Measurements from ENCODE around the gene SREBF1. TPM values are rescaled to one million over a fixed set of nuclear protein-coding genes. Genes with fewer than 3 reads are reported as not detected.

Gene SREBF1
- total RNA-seq, 4 donors from 2014 or later, result 115 to 253 (median 191) TPM

DNA sequence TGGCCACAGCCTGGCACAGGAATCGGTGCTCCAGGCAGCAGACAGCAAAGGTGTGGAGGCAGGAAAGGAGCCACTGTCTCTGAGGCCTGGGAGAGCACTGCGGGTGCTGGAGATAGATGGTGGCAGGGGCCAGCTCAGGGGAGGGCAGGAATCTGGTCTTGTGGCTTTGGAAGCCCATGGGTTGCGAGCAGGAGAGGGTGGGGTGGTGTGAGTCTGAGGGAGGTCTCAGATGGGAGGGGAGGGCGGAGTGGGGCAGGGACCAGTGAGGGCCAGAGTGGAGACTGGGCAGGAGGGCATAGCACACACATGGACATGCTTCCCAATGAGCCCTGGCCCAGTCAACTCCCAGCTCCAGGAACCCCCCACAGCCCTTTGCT lies 70.1 kb downstream of the SREBF1 start:
- TF ChIP-seq, protein P1, sequence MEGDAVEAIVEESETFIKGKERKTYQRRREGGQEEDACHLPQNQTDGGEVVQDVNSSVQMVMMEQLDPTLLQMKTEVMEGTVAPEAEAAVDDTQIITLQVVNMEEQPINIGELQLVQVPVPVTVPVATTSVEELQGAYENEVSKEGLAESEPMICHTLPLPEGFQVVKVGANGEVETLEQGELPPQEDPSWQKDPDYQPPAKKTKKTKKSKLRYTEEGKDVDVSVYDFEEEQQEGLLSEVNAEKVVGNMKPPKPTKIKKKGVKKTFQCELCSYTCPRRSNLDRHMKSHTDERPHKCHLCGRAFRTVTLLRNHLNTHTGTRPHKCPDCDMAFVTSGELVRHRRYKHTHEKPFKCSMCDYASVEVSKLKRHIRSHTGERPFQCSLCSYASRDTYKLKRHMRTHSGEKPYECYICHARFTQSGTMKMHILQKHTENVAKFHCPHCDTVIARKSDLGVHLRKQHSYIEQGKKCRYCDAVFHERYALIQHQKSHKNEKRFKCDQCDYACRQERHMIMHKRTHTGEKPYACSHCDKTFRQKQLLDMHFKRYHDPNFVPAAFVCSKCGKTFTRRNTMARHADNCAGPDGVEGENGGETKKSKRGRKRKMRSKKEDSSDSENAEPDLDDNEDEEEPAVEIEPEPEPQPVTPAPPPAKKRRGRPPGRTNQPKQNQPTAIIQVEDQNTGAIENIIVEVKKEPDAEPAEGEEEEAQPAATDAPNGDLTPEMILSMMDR (IDR thresholded peaks at IDR 0.05), result no peak
- TF ChIP-seq POLR2A (IDR thresholded peaks at IDR 0.05) (no peak), EP300 (IDR thresholded peaks at IDR 0.05) (no peak)
- DNase-seq (ENCODE audit: low spot score in 2 of 2), result no peak
- no peaks in the 10 kb centered on the region for H3K36me3 ChIP-seq
- 75 to 82% methylated on average over 4 of the region's 4 CpGs for WGBS, 2 donors
- no peak overlapping the region for H3K4me3 ChIP-seq
- H3K9me3 ChIP-seq, result no peaks in the 10 kb centered on the region
- peak overlapping the region in 3 of 4 donors; percentile 40 to 66 (median 42) for H3K27ac ChIP-seq
- peaks cover 0 to 85% (median 31%) of the 10 kb centered on the region in 4 donors for H3K4me1 ChIP-seq
- H3K27me3 ChIP-seq, result no peaks in the 10 kb centered on the region

DNA sequence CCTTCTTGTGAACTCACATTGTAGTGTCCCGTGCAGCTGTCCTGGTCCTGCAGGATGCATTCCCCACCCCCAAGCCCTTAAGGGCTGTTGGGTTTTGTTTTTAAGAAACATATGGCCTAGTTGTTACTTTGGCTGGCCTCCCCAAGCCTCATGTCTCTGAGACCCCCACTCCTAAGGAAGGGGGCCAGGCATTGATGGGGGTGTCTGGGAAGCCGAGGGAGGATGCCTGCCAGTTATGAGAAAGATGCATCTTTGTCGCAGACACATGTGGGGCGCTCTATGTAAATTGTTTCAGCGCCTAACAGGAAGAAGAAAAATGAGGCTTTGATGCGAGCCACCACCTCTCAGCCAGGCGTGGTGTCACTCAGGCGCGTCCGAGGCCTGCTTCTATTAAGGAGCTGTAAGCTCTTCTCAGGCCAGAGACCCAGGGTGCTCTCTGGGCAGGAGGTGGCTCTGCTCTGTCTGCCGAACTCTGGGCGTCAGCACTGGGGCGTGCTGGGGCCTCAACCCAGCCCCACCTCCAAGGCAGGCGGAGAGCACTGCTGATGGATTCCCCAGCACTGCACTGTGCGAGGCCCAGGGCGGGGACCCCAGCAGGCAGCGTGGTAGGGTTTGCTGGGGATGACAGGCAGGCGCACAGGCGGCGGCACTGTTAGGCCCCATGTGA lies 70.6 kb downstream of the SREBF1 start:
- Histone ChIP-seq H3K27ac (peak overlapping the region in 3 of 4 donors; percentile 40 to 66 (median 42)), H3K4me1 (peaks cover 0 to 80% (median 30%) of the 10 kb centered on the region in 4 donors)

DNA sequence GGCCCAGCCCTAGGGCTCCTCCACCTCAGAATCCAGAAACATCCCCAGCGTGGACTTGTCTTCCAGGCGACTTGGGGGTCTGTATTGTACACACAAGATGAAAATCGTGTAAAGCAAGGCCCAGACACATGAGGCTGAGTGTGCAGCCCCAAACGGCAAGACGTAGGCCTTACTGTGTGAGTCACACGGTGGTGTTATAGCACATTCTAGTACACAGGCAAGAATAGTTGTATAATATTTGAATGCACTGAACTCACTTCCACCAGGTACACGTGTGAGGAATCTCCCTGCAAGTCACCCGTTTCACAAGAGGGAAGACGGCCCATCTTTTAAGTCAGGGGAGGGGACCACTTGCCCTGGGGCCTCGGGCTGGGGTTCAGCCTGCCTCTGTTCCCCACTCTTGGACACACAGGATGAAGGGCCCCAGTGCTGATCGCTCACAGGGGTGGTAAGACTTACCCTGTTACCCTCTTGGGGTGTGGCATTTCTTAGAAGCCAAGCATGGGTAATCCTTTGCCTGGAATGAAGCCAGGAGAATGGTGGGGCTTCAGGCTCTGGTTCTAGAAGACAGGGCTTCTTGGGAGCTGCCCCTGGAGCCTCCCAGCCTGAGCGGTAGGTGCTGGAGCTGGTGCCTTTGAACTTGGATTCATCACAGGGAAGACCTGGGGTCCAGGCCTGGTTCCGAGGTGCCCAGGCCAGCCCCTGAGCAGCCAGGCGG lies 71.3 kb downstream of the SREBF1 start:
- Histone ChIP-seq H3K36me3 (no peaks in the 10 kb centered on the region), H3K27ac (peak overlapping the region in 2 of 4 donors; percentile 17 to 40), H3K4me1 (peaks cover 0 to 73% (median 25%) of the 10 kb centered on the region in 4 donors), H3K4me3 (no peak overlapping the region), H3K27me3 (no peaks in the 10 kb centered on the region), H3K9me3 (no peaks in the 10 kb centered on the region)
- DNase-seq (ENCODE audit: low spot score in 2 of 2), result no peak
- TF ChIP-seq, protein P1 (IDR thresholded peaks at IDR 0.05), result no peak
- TF ChIP-seq POLR2A (IDR thresholded peaks at IDR 0.05), result no peak
- TF ChIP-seq EP300 (IDR thresholded peaks at IDR 0.05), result no peak
- 72% methylated on average over 13 to 14 of the region's 14 CpGs for WGBS, 2 donors

More for the DNA sequence above, 70.6 kb downstream of the SREBF1 start:
- DNase-seq (ENCODE audit: low spot score in 2 of 2), result no peak
- Histone ChIP-seq H3K27me3 (no peaks in the 10 kb centered on the region), H3K4me3 (no peak overlapping the region), H3K36me3 (no peaks in the 10 kb centered on the region), H3K9me3 (no peaks in the 10 kb centered on the region)
- 69 to 72% methylated on average over 14 to 20 of the region's 20 CpGs for WGBS, 2 donors
- TF ChIP-seq, protein P1 (IDR thresholded peaks at IDR 0.05), result no peak
- TF ChIP-seq POLR2A (IDR thresholded peaks at IDR 0.05), result no peak
- TF ChIP-seq EP300 (IDR thresholded peaks at IDR 0.05), result no peak

DNA sequence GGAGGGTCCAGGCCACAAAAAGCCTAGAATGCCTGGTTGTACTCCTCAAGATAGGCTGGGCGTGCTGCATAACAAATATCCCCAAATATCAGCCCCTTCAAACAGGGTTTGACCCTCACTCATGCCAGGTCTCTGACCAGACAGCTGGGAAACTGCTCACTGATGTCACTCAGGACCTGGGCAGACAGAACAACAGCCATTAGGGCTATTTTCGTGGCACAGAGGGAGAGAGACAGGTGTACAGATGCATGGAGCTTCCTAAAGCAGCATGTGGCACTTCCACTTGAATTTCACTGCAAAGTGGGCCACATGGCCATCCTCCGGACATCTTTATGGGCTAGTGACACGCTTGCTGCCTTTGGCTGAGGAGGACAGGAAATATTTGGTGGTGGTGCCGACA lies 73.1 kb downstream of the SREBF1 start:
- TF ChIP-seq, protein P1 (IDR thresholded peaks at IDR 0.05), result no peak
- TF ChIP-seq POLR2A (IDR thresholded peaks at IDR 0.05), result no peak
- TF ChIP-seq EP300 (IDR thresholded peaks at IDR 0.05), result no peak
- Histone ChIP-seq H3K27me3 (no peaks in the 10 kb centered on the region), H3K9me3 (no peaks in the 10 kb centered on the region), H3K4me3 (no peak overlapping the region), H3K27ac (no peak overlapping the region), H3K36me3 (no peaks in the 10 kb centered on the region), H3K4me1 (peaks cover 0 to 63% (median 20%) of the 10 kb centered on the region in 4 donors)
- 88 to 91% methylated on average over 5 of the region's 5 CpGs for WGBS, 2 donors
- no peak for DNase-seq (ENCODE audit: low spot score in 2 of 2)

DNA sequence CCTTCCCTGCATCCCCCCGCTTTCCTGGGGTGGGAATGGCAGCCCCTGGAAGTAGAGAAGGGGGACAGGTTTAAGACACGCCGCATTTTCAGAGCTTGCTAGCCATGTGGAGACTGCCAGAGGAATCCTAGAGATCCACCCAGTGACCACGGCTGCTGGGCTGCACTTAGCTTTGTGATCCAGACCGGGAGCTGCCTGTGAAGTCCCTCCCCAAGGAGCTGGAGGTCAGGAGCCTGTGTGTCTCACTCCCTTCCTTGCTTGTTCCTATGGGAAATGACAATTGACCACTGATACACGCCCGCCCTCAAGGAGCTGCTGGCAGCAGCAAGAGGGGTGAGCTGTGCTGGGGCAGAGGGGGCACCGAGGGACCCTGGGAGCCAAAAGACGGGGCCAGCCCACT lies 73.7 kb downstream of the SREBF1 start:
- TF ChIP-seq EP300 (IDR thresholded peaks at IDR 0.05) (no peak), POLR2A (IDR thresholded peaks at IDR 0.05) (no peak)
- TF ChIP-seq, protein P1 (IDR thresholded peaks at IDR 0.05), result no peak
- WGBS, 2 donors, result 66 to 68% methylated on average over 9 of the region's 9 CpGs
- Histone ChIP-seq H3K4me1 (peaks cover 0 to 57% (median 18%) of the 10 kb centered on the region in 4 donors), H3K9me3 (no peaks in the 10 kb centered on the region), H3K27me3 (no peaks in the 10 kb centered on the region), H3K36me3 (no peaks in the 10 kb centered on the region), H3K27ac (no peak overlapping the region), H3K4me3 (no peak overlapping the region)
- no peak for DNase-seq (ENCODE audit: low spot score in 2 of 2)

Data from tibial nerve (tissue), 4 donors.